HCEC 1CT (cell line): ENCODE measurements around the gene CFAP210.
"Not testable (repeated sequence)": the region's sequence is repeated elsewhere in the genome, so short reads cannot be mapped to it uniquely, and the experiment has no call there.

Experiments
- DNase-seq: peaks from one replicate; pipeline ENCODE4 v3.0.0-alpha.2; 2017

Gene CFAP210

DNA sequence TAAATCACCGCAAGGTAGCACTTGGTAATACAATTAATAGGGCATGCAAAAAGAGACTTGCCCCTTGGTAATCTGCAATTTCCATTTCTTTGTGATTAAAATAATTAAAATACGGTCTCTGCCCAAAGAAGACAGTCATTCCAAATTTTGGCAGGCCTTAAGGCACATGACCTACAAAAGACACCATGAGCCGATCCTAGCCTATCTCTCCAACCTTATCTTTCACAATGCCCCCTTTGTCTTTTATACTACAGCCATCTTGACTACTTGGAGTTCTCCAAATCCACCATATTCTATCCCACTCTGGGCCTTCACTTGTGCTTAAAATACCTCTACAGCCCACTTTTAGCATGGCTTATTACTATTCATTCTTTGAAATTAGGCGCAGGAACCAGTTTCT, 23.3 kb downstream of the CFAP210 start:
- DNase-seq, result no peak

DNA sequence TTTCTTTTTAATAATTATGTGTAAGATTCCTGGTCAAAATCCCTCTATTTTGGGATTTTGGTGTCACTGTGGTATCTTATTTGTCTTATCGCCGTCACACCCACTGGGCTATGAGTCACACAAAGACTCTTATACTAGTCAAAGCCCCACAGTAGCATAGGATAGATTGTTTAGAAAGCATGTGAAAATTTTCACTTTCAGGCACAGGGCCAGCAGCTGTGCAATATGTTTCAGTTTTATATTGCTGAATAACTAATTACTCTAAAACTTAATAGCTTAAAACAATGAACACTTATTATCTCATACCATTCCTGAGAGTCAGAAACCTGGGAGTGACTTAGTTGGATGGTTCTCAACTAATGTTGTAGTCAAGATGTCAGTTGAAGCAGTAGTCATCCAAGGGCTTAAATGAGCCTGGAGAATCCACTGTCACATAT, 24.0 kb downstream of the CFAP210 start:
- DNase-seq, result peak; percentile 4

GRCh38 chr2:169667583-169667982, 26.6 kb downstream of the CFAP210 start:
- DNase-seq, result no peak

DNA sequence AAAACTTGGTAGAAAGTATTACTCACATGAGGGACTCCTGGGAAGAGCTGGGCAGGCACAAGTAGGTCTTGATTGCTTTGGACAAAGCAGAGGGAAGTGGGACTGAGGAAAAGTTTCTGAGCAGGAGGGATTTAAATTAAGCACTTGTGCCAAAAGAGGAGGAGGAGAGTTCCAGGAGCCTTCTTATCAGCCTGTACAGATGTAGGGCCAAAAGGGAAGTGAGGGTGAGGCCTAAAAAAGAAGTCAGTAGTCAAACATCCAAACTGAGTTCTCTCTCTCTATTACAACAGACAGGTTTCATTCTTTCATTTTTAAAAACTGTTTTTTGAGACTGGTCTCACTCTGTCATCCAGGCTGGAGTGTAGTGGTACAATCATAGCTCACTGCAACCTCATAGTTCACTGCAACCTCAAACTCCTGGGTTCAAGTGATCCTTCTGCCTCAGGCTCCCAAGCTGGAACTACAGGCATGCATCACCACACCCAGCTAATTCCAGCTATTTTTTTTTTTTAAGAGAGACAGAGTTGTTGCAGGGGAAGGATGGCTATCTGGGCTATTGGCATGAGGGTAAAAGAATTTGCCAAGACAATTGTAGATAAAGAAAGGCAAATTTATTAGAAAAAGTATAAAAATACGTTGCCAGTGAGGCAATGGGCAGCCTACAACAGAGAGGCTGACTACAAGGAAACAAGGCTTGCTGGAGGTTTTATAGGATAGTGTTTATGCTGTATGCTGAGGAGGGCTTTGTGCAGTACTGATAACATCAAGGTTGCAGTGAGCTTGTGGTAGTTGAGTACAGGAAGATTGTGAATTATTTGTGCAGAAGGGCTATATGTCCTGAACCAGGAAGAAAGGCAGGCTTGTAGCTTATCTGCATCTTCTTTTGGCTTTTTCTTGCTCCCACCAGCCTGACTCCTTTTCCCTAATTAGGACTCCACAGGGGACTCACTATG, 29.0 kb downstream of the CFAP210 start:
- DNase-seq, result no peak

DNA sequence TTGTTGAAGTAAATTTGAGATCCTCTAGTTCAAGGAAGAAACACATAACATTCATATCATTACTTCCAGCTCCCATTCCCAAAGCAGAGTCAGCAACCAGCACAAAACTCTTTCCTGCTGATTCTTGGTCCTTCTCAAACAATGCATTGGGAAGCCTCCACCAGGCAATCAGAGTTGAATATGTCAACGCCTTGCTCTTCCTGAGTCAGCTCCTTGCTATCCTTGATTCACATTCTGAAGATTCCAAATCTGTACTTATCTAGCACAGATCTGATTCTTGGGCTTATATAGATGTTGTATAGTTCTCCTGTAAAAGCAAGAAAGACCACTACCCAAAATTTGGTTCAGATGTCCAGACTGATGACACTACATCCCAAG, 29.6 kb downstream of the CFAP210 start:
- no peak for DNase-seq

DNA sequence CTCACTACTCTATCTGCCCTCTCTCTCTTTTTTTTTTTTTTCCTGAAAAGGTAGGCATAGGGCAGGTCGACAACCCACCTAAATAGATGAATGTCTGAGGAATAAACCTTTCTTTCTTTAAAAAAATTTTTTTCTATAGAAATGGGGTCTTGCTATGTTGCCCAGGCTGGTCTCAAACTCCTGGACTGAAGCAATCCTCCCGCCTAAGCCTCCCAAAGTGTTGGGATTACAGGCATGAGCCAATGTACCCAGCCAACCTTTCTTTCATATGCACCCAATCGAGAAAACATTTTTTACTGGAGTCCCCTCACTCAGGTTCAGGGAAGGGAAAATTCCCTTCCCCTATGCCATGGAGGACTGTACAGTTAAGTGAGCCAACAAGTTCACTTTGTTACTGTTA, 31.0 kb downstream of the CFAP210 start:
- DNase-seq, result no peak

GRCh38 chr2:169662744-169663143, 31.5 kb downstream of the CFAP210 start:
- DNase-seq, result no peak

DNA sequence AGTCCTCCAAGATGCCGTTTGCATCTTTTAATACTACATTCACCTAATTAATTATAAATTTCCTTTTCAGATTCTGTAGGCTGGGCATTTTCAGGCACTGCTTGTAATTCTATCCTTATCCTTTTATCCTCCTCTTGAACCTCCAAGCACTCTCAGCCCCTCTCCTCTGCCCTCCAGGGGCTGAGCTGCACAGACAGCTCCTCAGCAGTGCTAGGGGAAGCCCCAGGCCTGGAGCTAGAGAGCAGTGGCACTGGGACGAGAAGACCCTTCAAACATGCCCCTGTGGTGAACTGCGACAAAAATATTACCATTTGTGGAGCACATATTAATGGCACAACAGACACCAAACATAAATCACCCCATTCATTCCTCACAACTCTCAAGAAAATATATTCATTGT, 32.9 kb downstream of the CFAP210 start:
- DNase-seq, result no peak

GRCh38 chr2:169659320-169659719, 34.9 kb downstream of the CFAP210 start:
- no peak for DNase-seq

DNA sequence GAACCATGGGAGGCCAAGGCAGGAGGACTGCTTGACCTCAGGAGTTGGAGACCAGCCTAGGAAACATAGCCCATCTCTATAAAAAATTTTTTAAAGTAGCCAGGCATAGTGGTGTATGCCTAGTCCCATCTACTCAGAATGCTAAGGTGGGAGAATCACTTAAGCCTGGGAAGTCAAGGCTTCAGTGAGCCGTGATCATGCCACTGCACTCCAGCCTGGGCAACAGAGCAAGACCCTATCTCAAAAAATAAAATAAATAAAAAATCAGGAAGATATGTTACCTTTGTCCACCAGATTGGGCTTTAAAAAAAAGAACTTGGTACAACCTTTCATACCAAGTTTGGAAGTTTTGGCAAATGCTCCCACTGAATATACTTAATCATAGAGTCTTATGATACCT, 35.3 kb downstream of the CFAP210 start:
- no peak for DNase-seq

DNA sequence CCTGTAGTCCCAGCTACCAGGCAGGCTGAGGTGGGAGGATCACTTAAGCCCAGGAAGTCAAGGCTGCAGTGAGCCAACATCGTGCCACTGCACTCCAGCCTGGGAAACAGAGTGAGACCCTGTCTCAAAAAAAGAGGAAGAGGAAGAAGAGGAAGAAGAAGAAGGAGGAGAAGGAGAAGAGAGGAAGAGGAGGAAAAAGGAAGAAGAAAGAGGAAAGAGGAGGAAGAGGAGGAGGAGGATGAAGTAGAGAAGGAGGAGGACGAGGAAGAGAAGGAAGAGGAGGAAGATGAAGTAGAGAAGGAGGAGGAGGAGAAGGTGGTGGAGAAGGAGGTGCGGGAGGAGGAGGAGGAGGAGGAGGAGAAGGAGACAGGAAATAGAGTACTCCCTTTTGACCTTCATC, 38.0 kb downstream of the CFAP210 start:
- no peak for DNase-seq

GRCh38 chr2:169653636-169654035, 40.6 kb downstream of the CFAP210 start:
- DNase-seq, result no peak

GRCh38 chr2:169649278-169649677, 44.9 kb downstream of the CFAP210 start:
- DNase-seq, result no peak

GRCh38 chr2:169647496-169647895, 46.7 kb downstream of the CFAP210 start:
- DNase-seq, result no peak

DNA sequence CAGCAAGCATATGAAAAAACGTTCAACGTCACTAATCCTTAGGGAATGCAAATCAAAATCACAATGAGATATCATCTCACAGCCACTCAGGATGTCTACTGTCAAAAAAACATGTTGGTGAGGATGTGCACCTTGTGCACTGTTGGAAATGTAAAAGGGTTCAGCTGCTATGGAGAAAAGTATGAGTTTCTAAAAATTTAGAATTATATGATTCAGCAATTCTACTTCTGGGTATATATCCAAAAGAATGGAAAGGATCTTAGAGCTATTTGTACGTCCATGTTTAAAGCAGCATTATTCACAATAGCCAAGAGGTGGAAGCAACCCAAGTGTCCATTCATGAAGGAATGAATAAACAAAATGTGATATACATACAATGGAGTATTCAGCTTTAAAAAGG, 50.0 kb downstream of the CFAP210 start:
- DNase-seq, result no peak

- DNase-seq, result no peak
These were observed 52.7 kb downstream of the CFAP210 start for GRCh38 chr2:169641464-169641863.

DNA sequence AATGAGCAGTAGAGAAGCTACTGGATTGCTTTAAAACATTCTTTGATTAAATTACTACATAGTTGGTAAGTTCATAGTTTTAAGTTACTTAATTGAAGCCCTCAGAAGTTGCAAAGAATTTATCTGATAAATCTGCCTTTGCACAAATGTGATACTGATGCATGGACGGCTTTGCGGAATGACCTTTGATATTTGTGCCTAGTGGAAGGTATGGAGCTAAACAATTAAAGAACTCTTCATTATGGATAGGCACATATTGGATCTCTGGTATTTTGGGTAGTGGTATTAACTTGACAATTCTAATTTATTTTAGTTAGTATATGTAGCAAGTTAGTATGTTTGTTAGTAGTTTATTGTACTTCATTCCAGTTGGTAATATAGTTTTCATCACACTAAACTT, 54.1 kb downstream of the CFAP210 start:
- DNase-seq, result no peak

DNA sequence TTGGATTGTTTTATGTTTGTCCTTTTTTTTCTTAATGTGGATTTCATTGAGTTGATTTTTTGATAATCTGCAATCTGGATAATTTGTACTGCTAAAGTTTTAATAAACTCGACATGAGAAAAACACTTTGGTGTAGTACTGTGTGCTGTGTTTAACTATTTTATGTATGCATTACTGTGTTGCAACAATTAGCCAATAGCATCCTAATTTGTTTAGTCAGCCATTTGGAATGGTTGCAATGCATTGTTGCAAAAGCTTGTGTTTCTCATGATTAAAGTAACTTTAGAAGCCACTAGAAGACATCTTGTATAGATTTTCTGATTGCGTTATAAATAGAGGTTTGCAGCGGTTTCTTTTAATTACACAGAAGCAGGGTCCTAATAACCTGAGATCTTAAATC, 56.6 kb downstream of the CFAP210 start:
- peak; percentile 90 for DNase-seq

DNA sequence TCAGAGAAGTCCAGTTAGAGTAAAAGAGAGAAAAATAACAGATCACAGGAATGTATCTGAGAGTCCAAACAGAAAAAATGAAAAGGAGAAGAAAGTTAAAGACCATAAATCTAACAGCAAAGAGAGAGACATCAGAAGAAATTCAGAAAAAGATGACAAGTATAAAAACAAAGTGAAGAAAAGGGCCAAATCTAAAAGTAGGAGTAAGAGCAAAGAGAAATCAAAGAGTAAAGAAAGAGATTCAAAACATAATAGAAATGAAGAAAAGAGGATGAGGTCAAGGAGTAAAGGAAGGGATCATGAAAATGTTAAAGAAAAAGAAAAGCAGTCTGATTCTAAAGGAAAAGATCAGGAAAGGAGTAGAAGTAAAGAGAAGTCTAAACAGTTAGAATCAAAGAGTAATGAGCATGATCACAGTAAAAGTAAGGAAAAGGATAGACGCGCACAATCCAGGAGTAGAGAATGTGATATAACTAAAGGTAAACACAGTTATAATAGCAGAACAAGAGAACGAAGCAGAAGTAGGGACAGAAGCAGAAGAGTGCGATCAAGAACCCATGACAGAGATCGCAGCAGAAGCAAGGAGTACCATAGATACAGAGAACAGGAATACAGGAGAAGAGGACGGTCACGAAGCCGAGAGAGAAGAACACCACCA, 57.6 kb downstream of the CFAP210 start:
- no peak for DNase-seq

GRCh38 chr2:169625781-169626180, 68.4 kb downstream of the CFAP210 start:
- no peak for DNase-seq

DNA sequence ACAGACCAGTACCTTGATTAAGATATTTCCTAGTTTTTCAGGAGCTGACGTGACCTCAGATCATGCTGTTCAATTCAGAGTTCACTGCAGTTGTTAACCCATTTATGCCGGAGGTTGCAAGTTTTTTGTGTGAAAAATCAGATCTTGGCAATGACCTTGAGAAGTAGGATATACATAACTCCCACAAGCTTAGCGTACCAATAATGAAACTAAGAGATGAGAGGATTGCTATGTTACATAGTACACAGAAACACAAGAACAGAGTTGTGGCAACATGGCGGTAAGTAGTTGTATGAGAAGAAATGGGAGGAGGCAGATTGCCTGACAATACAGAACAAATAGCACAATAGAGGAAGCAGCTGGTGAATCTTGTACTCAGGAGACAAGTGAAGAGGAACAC, 71.0 kb downstream of the CFAP210 start:
- no peak for DNase-seq

DNA sequence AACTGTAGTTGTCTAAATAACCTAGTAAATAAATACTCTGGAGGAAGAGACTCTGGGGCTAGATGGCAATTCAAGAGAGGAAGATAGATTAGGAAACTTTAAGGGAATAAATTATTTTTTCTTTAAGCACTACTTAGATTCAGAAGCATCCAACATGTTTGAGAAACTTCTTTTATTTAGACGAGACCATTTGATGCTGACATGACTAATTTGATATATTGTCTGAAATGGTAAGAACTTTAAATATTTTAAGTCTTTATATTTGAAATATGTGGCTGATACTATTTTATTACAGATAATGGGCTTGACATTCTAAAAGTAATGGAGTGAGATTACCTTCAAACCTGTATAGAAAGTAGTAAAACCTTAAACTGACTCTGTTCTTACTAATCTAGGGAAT, 73.7 kb downstream of the CFAP210 start:
- DNase-seq, result no peak

- no peak for DNase-seq
These were observed 74.3 kb downstream of the CFAP210 start for GRCh38 chr2:169619946-169620345.

DNA sequence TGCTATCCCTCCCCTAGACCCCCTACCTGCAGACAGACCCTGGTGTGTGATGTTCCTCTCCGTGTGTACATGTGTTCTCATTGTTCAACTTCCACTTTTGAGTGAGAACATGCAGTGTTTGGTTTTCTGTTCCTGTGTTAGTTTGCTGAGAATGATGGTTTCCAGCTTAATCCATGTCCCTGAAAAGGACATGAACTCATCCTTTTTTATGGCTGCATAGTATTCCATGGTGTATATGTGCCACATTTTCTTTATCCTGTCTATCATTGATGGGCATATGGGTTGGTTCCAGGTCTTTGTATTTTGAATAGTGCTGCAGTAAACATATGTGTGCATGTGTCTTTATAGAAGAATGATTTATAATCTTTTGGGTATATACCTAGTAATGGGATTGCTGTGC, 78.2 kb downstream of the CFAP210 start:
- not testable (repeated sequence) for DNase-seq
